Subcutaneous adipose tissue (tissue), 4 donors: ENCODE measurements around the gene SLC1A7. TPM values are rescaled to one million over a fixed set of nuclear protein-coding genes. Genes with fewer than 3 reads are reported as not detected.

Experiments used
- total RNA-seq, 4 donors: library from RNA; depleted of rRNA; stranded (reverse); fragments of >200 nt; gene quantifications; one replicate each; pipeline ENCODE4 v1.1.0, GENCODE V29; 2016
- TF ChIP-seq, protein P1 (sequence below): fragments of 450-650 bp; IDR thresholded peaks from one replicate; pipeline ENCODE4 v1.5.1; 2016; ENCODE audit warnings: low read depth, mild to moderate bottlenecking, control low read depth, antibody characterized with exemption, moderate library complexity

SLC1A7 gene
- total RNA-seq, 4 donors from 2014 or later = 0.17 to 0.94 TPM; not detected in 2

DNA sequence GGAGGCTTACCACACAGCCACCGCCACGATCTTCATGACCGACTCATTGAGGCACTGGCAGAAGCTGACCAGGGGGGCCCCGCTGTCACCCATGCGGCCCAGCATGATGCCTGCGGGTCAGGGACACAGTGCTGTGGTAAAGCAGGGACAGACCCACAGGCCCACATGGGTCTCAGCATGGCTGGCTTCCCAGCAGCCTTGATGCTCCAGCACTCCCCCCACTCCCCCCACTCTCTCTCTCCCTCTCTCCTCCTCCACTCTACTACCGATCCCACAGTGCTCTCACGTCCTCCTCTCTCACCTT is 49.0 kb downstream of the SLC1A7 start:
- TF ChIP-seq, protein P1, sequence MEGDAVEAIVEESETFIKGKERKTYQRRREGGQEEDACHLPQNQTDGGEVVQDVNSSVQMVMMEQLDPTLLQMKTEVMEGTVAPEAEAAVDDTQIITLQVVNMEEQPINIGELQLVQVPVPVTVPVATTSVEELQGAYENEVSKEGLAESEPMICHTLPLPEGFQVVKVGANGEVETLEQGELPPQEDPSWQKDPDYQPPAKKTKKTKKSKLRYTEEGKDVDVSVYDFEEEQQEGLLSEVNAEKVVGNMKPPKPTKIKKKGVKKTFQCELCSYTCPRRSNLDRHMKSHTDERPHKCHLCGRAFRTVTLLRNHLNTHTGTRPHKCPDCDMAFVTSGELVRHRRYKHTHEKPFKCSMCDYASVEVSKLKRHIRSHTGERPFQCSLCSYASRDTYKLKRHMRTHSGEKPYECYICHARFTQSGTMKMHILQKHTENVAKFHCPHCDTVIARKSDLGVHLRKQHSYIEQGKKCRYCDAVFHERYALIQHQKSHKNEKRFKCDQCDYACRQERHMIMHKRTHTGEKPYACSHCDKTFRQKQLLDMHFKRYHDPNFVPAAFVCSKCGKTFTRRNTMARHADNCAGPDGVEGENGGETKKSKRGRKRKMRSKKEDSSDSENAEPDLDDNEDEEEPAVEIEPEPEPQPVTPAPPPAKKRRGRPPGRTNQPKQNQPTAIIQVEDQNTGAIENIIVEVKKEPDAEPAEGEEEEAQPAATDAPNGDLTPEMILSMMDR = no peak

DNA sequence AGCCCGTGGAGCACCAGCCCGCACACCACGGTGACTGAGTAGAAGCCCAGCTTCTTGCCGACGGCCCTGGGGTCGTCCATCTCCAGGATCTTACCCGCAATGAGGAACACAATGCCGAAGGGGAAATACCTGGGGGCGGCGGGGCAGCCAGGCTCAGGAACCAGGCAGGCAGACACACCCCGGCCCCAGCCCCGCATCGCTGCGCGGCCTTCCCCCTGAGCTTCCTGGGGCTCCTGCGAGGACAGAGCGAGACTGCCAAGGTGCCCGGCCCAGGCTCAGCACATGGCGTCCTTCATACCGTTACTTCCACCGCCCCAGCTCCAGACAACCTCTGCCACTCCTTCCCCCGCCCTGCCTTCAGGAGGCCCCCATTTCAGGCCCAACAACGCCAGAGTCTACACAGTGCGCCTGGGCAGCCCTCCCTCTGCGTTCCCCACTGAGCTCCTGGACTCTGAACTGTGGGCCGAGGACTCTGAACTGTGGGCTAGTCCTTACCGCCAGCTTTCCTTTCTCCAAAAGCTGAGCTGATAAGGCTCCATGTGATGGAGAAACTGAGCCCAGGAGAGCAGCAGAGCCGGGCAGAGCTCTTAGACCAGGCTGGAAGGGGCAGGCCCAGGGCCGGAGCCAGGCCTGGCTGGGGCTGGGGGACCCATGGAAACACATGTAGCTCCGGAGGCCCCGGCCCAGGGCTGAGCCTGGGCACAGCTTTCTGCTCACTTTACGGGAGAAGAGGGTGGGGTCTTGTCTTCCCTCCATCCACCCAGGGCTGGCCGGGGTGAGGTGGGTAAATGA is 49.6 kb downstream of the SLC1A7 start:
- TF ChIP-seq, protein P1 = no peak

DNA sequence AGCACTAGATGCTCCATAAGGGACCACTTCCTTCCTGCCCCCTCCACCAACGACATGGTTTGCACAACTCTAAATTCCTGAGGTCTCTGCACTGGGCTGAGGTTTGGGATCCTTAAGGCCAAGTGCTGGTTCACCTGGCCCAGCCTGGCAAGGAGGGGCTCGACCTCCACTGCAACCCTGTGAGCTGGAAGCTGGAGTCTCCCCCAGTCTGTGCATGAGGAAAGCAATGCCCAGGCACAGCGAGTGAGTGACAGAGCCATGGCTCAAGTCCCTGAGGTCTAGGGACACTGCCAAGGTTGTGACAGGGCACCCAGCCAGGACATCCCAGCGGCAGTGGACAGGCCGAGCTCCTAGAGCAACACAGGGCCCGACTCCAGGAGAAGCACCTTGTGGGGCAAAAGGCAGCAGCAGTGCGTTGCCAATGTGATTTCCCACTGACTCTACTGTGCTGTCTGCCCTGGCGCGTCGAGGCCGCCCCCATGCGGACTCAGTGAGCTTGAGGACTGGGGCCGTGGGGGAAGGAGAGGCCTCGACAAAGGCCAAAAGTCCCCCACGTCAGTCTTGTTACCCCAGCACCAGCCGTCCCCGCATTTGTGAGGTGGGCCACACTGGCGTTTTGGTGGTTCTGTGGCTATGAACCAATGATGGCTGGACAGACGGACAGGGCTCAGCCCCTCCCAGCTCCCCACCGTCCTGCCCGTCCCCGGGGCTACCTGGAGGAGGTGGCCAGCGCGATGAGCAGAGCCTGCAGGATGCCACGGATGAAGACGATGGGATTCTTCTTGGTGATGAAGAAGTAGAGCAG is 50.4 kb downstream of the SLC1A7 start:
- TF ChIP-seq, protein P1 = no peak

DNA sequence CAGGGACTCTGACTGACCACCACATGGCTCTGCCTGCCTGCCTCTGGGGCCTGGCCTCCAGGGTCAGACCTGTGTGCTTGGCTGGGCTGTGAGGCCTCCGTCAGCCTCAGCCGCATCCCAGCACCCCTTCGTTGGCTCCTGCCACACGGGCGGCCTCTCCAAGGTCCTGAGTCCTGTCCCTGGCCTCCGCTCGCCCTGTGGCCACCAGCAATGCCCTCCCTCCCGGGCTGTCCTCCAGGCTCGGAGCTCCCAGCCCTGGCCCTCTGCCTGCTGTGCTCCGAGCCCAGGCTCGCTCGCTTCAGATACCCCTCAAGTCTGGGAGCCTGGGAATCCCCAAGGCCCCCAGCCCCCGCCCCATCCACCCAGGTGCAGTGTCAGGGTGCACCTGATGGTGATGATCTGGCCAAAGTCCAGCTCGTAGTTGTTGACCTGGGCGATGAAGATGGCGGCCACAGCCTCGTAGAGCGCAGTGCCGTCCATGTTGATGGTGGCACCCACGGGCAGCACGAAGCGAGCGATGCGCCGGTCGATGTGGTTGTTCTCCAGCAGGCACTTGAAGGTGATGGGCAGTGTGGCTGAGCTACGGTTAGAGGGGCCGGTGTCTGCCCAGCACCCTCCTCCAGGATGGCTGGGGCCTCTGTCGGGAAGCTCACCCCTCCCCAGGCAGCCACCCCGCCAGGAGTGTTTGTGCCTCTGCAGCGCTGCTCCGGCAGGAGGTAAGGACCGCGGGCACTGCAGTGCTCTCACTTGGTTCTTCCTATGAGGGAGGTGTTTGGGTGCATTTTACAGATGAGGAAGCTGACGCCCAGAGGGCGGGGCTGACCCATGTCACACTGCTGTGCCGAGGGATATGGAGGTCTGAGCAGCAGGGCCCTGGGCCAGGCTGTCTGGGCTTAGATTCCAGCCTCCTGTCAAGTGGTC is 52.0 kb downstream of the SLC1A7 start:
- TF ChIP-seq, protein P1 = no peak

DNA sequence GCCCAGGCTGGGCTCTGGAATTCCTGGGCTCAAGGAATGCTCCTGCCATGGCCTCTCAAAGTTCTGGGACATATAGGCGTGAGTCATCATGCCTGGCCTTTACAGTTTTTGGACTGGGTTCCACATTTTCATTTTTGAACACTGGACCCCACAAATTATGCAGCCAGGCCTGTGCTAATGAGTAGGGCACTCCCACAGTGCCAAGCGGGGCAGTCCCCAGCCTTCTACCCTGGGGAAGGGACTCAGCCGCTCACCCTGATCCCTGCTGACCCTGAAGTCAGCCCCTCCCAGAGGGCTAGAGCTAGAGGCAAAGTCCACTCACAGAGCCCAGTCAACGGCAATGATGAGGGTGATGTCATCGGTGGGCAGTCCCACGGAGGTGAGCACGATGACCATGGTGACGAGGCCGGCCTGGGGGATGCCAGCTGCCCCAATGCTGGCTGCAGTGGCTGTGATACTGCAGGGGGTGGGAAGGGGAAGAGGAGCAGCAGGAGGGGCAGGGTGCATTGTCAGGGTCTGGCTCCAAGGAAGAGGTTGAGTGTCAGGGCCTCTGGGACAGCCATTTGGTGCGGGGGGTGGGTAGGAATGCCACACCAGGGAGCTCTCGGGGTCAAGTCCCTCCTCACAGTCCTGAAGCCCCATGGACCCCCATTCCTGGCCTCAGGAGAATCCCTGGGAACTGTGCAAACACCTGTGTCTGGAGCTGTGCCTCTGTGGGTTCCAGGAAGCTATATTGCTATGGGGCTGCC is 52.8 kb downstream of the SLC1A7 start:
- TF ChIP-seq, protein P1 = no peak

DNA sequence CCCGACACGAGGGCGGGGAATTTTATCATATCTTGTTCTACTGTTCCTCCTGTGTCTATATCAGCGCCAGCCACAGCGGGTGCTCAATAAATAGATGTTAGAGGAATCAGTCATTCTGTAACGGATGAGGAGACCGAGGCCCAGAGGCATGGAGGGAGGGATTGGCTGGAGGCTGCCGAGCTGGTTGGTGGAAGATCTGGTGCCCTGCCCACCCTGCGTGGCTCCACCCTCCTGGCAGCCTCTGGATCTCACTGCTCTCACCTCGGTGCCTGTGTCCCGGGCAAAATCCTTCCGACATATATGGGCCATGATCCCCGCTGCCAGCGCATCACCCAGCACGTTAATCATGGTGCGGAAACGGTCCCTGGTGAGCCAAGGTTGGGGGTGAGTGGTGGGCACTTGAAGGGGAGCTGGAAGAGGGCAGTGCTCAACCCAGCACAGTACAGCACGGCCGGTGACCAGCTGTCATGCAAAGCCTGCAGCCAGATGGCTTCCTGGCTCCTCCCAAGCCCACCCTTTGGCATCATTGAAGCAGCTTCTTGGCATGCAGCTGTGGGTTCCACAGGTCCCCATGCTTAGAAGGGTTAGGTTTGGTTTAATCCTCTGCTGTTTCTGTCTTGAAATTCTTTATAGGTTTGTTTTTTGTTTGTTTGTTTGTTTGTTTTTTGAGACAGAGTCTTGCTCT is 53.7 kb downstream of the SLC1A7 start:
- TF ChIP-seq, protein P1 = no peak
